Mesothelial cell of epicardium (in vitro differentiated cells): ENCODE results near the gene WWOX. TPM values are rescaled to one million over a fixed set of nuclear protein-coding genes. Genes with fewer than 3 reads are reported as not detected.

ENCODE experiments used
- DNase-seq, 2 experiments: peaks; one replicate each; pipeline ENCODE4 v3.0.0; 2021; ENCODE audit warnings: low spot score in 2 of 2; ENCODE audit not compliant: unreplicated experiment in 2 of 2
- H3K27ac Mint-ChIP-seq: 2 replicates; pipeline ENCODE4 v1.8.0; 2021; ENCODE audit warnings: mixed read lengths
- H3K27me3 Mint-ChIP-seq: 2 replicates; pipeline ENCODE4 v1.8.0; 2021; ENCODE audit warnings: low read depth, mixed read lengths
- H3K36me3 Mint-ChIP-seq: 2 replicates; pipeline ENCODE4 v1.8.0; 2021; ENCODE audit warnings: mixed read lengths
- H3K4me1 Mint-ChIP-seq: 2 replicates; pipeline ENCODE4 v1.8.0; 2021; ENCODE audit warnings: mixed read lengths
- H3K4me3 Mint-ChIP-seq: 2 replicates; pipeline ENCODE4 v1.8.0; 2021; ENCODE audit warnings: mild to moderate bottlenecking, moderate library complexity, mixed read lengths
- H3K9me3 Mint-ChIP-seq: 2 replicates; pipeline ENCODE4 v1.8.0; 2021; ENCODE audit warnings: mixed read lengths
- CTCF ChIP-seq: fragments of 200-600 bp; sonication (generic); IDR thresholded peaks from one replicate; pipeline ENCODE4 v1.5.0; 2021; ENCODE audit warnings: antibody characterized with exemption; ENCODE audit not compliant: unreplicated experiment
- total RNA-seq: library from RNA; stranded (reverse); gene quantifications from 3 replicates; pipeline ENCODE4 v1.2.1, GENCODE V29; 2021

Gene WWOX
- total RNA-seq, 1 donor from 2014 or later: 29.7 TPM

- Mint-ChIP-seq H3K4me3 (no peak overlapping the region), H3K9me3 (no peaks in the 10 kb centered on the region), H3K36me3 (no peaks in the 10 kb centered on the region), H3K27me3 (peaks cover 18% of the 10 kb centered on the region), H3K27ac (no peak overlapping the region), H3K4me1 (peaks cover 12% of the 10 kb centered on the region)
- TF ChIP-seq CTCF: no peak
- DNase-seq: no peak
These were observed 263.2 kb downstream of the WWOX start for GRCh38 chr16:78362524-78363135.

- H3K4me3 Mint-ChIP-seq: no peak overlapping the region
- H3K27me3 Mint-ChIP-seq: peaks cover 15% of the 10 kb centered on the region
- no peak for TF ChIP-seq CTCF
- H3K27ac Mint-ChIP-seq: no peak overlapping the region
- peaks cover 12% of the 10 kb centered on the region for H3K4me1 Mint-ChIP-seq
- DNase-seq: no peak
- no peaks in the 10 kb centered on the region for H3K9me3 Mint-ChIP-seq
- H3K36me3 Mint-ChIP-seq: no peaks in the 10 kb centered on the region
These were observed 264.5 kb downstream of the WWOX start for GRCh38 chr16:78363843-78364555.

- Mint-ChIP-seq H3K27ac (no peak overlapping the region), H3K27me3 (peaks cover 15% of the 10 kb centered on the region), H3K9me3 (no peaks in the 10 kb centered on the region), H3K4me1 (peaks cover 12% of the 10 kb centered on the region), H3K36me3 (no peaks in the 10 kb centered on the region), H3K4me3 (no peak overlapping the region)
- no peak for TF ChIP-seq CTCF
- DNase-seq: no peak
These were observed 265.1 kb downstream of the WWOX start for GRCh38 chr16:78364556-78364880.

- TF ChIP-seq CTCF: no peak
- Mint-ChIP-seq H3K27ac (no peak overlapping the region), H3K4me3 (no peak overlapping the region)
These were observed 265.9 kb downstream of the WWOX start for GRCh38 chr16:78365366-78365765.

GRCh38 chr16:78368121-78369102, 269.0 kb downstream of the WWOX start:
- no peak overlapping the region for H3K4me3 Mint-ChIP-seq
- peaks cover 2% of the 10 kb centered on the region for H3K36me3 Mint-ChIP-seq
- peaks cover 18% of the 10 kb centered on the region for H3K9me3 Mint-ChIP-seq
- H3K27ac Mint-ChIP-seq: no peak overlapping the region
- H3K27me3 Mint-ChIP-seq: peaks cover 12% of the 10 kb centered on the region
- H3K4me1 Mint-ChIP-seq: peaks cover 12% of the 10 kb centered on the region
- TF ChIP-seq CTCF: no peak
- no peak for DNase-seq

More at GRCh38 chr16:78365366-78365765, 265.9 kb downstream of the WWOX start:
- H3K27me3 Mint-ChIP-seq: peaks cover 15% of the 10 kb centered on the region
- H3K4me1 Mint-ChIP-seq: peaks cover 12% of the 10 kb centered on the region
- H3K36me3 Mint-ChIP-seq: no peaks in the 10 kb centered on the region
- DNase-seq: no peak
- H3K9me3 Mint-ChIP-seq: peaks cover 3% of the 10 kb centered on the region
